UCSD-AML1 (cell line): ENCODE measurements around the gene C1QTNF1.

ENCODE experiments used
- DNase-seq: peaks from one replicate; lab custom pipeline; 2025; ENCODE audit not compliant: unreplicated experiment; lab: John Stamatoyannopoulos, UW

Gene C1QTNF1

DNA sequence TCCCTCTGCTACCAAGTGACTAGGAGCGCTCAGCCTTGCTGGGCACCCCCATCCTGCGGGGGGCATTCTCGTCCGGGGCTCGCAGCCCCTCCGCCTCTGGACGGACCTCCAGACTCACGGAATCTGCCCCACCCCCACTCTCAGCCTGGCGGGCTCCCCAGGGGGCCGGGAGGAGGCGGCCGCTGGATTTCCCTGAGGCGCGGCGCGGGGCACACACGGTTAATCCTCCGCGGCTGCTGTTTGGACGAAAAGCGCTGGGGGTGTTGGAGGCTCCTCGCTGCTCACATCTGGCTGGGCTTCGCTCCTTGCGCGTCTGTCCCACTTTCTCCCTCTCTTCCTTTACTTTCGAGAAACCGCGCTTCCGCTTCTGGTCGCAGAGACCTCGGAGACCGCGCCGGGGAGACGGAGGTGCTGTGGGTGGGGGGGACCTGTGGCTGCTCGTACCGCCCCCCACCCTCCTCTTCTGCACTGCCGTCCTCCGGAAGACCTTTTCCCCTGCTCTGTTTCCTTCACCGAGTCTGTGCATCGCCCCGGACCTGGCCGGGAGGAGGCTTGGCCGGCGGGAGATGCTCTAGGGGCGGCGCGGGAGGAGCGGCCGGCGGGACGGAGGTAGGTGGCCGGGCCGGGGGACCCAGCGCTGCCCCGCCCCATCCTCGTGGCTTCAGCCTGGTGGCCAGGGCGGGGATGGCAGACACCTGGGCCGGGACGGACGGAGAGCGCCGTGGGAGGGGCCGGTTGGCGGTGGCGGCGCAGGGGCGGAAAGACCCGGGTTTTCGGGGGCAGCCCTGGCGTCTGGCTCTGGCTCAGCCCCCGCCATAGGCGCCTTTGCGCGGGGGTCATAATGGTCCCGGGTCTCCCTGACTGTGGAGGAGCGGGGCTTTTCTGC lies at the start of gene C1QTNF1:
Gene C1QTNF1 (plus strand): TSS at position 284 of the 886 bp plus-strand sequence. CDS start 19,800 bp downstream, outside the sequence.
- DNase-seq = no peak

GRCh38 chr17:78974635-78975591 lies 49.1 kb upstream of the C1QTNF1 start:
- DNase-seq = no peak

GRCh38 chr17:78976907-78977680 lies 46.9 kb upstream of the C1QTNF1 start:
- no peak for DNase-seq

- DNase-seq = no peak
Measured at GRCh38 chr17:78977681-78977943, 46.4 kb upstream of the C1QTNF1 start.

GRCh38 chr17:78977997-78978973 lies 45.7 kb upstream of the C1QTNF1 start:
- no peak for DNase-seq

DNA sequence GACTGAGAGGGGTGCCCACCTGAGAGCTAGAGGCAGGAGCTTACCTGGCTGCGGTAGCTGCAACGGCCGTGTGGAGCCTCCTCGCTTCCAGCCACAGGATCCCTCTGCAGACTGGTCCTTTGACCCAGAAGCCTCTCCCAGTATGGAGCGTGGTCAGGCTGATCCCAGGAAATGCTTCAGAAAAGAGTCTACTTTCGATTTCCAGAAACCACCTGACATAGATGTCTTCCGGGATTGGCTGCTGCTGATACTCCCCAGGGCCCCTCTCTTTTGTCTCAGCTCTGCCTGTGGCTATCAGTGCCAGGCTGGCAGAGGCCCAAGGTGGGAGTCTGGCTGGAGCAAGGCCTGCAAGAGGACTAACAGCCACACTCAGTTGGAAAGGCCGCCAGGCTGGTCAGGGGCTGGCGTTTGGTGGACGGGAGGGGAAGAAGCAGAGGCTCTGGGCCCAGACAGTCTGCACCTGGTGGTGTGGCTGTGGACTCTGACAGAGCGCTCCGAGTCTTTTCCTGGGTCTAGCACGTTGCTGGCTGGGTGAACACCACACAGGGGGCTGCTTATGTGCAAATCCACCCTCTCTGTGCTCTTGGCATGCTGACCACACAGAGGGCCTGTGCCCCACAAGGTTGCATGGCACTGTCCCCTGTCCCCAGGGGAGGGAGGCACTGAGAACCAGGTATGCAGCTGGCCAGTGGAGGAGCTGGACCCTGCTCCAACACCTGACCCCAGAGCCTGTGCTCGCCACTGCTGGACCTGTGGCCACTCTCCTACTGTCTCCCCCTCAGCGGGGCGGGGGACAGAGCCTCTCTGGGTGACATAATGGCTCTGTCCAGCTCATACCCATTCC lies 44.0 kb upstream of the C1QTNF1 start, which contains the start of gene LGALS3BP:
Gene LGALS3BP (minus strand): TSS at position 144 of the 844 bp plus-strand sequence. CDS start 2,732 bp downstream, outside the sequence.
- peak; percentile 65 for DNase-seq

- DNase-seq = no peak
Measured at GRCh38 chr17:78980624-78980972, 43.4 kb upstream of the C1QTNF1 start.

DNA sequence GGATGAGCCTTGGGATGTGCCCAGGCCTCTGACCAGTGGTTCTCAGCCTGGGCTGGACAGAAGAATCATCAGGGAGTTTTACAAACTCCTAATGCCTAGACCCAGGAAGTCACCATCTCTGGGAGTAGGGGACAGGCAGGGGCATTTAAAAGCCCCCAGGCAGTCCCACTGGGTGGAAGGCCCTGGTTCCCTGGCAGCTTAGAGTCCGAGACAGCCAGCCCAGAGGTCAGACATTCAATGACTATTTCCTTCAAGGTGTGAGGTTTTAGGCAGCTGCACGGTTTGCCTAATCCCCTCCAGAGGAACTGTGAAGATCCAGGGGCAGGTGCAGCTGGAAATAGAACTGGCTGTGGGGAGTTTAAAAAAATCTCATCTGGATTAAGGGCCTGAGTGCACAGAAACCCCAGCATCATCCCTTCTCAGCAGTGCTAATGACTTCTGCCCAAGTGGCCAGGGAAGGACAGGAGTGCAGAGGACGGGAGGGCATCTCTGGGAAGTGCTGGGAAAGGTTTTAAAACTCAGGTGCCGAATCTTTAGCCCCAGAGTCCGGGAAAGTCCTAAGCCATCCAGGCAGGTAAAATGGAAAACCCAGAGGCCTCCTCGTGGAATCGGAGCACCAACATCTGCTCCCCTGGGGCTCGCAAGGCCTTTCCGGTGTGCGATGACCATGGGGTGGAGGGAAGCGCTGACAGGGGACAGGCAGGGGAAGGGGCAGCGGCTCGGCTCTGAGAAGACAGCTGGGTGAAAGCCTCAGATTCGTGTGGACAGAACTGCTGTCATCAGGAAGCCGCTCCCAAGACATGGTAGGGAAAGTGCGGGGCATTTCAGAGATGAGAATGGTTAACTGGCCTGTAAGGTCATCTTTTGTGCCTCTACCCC lies 42.7 kb upstream of the C1QTNF1 start:
- DNase-seq = no peak

GRCh38 chr17:78985395-78985794 lies 38.6 kb upstream of the C1QTNF1 start:
- DNase-seq = no peak

GRCh38 chr17:78986048-78986648 lies 37.8 kb upstream of the C1QTNF1 start:
- DNase-seq = peak; percentile 45

GRCh38 chr17:78986649-78987328 lies 37.2 kb upstream of the C1QTNF1 start:
- peak; percentile 59 for DNase-seq

DNA sequence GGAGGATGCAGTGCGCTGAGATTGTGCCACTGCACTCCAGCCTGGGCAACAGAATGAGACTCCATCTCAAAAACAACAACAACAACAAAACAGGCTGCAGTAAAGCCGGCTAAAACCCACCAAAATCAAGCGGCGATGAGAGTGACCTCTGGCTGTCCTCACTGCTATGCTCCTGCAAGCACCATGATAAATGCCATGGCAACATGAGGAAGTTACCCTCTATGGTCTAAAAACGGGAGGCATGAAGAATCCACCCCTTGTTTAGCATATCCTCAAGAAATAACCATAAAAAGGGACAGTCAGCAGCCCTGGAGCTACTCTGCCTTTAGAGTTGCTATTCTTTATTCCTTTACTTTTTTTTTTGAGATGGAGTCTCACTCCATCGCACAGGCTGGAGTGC lies 35.8 kb upstream of the C1QTNF1 start:
- no peak for DNase-seq

- no peak for DNase-seq
Measured at GRCh38 chr17:78990349-78991016, 33.5 kb upstream of the C1QTNF1 start.

DNA sequence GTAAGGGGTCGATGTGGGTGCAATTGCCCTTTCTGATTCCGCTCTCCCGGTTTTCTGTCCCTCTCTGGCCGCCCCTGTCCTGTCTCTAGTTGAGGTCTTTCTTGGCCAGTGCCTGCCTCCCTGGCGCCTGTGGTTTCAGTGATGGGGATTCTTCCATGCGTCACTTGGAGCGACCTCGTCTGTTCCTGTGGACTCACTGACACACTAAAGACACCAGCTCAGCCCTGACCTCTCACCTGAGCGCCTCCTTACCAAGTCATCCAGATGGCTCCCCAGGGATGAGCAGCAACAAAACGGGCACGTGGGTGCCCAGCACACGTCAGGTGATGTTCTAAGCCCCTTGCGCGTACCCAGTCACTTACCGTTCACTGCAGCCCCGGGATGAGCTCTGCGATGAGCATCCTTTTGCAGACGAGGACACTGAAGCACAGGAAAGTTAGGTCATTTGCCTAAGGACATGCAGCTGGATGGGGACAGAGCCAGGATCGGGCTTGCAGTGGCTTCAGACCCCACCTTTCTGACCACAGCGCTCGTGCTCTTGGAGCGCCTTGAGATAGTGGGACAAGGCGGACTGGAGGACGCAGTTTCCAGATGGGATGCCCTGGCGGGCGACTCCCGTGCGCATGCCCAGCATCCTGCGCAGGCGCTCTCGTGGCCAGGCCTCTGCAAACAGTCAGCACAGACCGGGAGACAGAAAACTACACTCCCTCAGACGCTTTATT lies 32.8 kb upstream of the C1QTNF1 start:
- DNase-seq = no peak

DNA sequence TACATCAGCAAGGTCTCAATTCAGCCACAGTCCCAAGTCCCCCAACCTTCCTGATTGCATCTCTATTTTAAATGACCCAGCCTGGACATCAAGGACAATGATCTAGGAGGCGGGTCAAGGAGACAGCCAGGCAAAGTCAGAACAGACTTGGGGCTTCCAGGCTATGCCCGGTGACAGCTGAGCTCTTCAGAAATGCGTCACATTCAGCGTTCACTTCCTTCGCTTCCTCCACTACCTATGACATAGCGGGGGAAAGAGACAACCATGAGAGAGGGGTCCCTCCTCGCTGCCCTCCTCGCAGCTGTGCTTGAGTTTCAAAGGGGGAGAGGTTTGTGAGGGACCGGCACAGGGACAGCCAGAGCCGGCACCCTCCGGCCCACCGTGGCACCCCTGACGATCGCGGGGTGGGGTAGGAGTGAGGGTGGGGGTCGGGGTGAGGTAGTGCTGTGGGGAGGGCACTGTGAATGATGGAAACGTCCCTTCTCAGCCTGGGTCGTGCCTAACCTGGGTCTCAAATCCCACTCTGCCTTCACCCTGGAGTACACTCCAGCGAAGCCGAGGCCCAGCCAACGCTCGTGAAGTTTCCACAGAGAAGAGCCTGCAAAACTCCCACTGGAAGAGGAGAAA lies 31.9 kb upstream of the C1QTNF1 start:
- DNase-seq = no peak
